GOT3 (cell line): Measurements from ENCODE around the gene FNDC11.
"Not testable (repeated sequence)": the region's sequence is repeated elsewhere in the genome, so short reads cannot be mapped to it uniquely, and the experiment has no call there.

Experiments used
- DNase-seq: peaks from one replicate; lab custom pipeline; 2025; ENCODE audit warnings: mixed read lengths; lab: John Stamatoyannopoulos, UW

The FNDC11 gene

GRCh38 chr20:63598479-63599395 lies 44.8 kb downstream of the FNDC11 start:
- no peak for DNase-seq

DNA sequence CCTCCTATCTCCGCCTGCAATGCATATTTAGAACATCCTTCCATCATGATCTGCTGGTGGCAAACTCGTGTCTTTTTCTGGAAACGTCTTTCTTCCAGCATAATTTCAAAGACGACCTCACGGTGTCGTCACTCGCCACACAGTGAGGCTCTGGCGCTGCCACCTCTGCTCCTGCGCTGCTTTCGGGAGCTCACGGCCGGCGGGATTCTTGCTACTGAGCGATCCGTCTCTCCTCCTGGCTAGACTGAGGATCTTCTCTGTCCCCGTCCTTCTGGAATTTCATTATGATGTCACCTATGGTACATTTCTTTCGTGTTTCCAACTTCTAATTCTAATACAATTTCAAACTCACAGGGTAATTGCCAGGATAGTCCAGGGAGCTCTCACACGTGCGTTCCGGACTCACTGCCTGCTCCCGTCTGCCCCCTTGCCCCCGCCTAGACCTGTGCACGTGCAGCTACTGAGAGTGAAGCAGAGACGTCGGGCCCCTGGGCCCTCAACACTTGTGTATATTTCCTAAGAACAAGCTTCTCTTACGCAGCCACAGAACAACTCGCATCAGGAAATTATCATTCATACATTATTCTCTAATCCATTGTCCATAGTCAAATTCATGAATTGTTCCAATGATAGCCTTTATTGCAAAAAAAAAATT lies 45.6 kb downstream of the FNDC11 start:
- no peak for DNase-seq

GRCh38 chr20:63601679-63602078 lies 47.7 kb downstream of the FNDC11 start:
- not testable (repeated sequence) for DNase-seq

GRCh38 chr20:63602321-63602720 lies 48.4 kb downstream of the FNDC11 start:
- DNase-seq = no peak
